OCI-LY7 (cell line): ENCODE measurements around the gene ERBB2. TPM values are rescaled to one million over a fixed set of nuclear protein-coding genes. Genes with fewer than 3 reads are reported as not detected.

Experiments
- BruUV-seq: library from RNA; stranded (reverse); fragments of 400-500 nt; replicated peaks from 2 replicates; lab custom pipeline; 2021; lab: Mats Ljungman, UMichigan
- CTCF ChIA-PET: fragments of 300-600 bp; sonication (Branson Sonifier 250); formaldehyde crosslinking; loops from one replicate; lab custom pipeline; 2022; ENCODE audit warnings: antibody characterized with exemption; ENCODE audit not compliant: unreplicated experiment; lab: Charles Lee
- POLR2A ChIA-PET: fragments of 300-600 bp; sonication (Branson Sonifier 250); formaldehyde crosslinking; loops from one replicate; lab custom pipeline; 2022; ENCODE audit warnings: antibody characterized with exemption; lab: Charles Lee
- DNase-seq: peaks from one replicate; pipeline ENCODE4 v3.0.0-alpha.2; 2015; ENCODE audit warnings: low spot score
- H2AFZ ChIP-seq: fragments of 200-600 bp; sonication (generic), shearing (Covaris generic); 2 replicates; pipeline ENCODE4 v1.6.1; 2014; ENCODE audit warnings: mild to moderate bottlenecking, antibody characterized with exemption, low read length, moderate library complexity
- H3K27ac ChIP-seq: fragments of 200-600 bp; sonication (generic); 2 replicates; pipeline ENCODE4 v1.5.1; 2014; ENCODE audit warnings: mixed run types, low read depth, mild to moderate bottlenecking, moderate library complexity, low read length, inconsistent platforms; ENCODE audit not compliant: poor library complexity, severe bottlenecking
- H3K36me3 ChIP-seq: fragments of 200-600 bp; sonication (generic); 2 replicates; pipeline ENCODE4 v1.6.1; 2014; ENCODE audit warnings: mild to moderate bottlenecking, antibody characterized with exemption, low read length, moderate library complexity, mixed read lengths; ENCODE audit not compliant: insufficient read depth
- H3K4me1 ChIP-seq: fragments of 200-600 bp; sonication (generic); 2 replicates; pipeline ENCODE4 v1.5.1; 2014; ENCODE audit warnings: mild to moderate bottlenecking, low read length; ENCODE audit not compliant: insufficient read depth, poor library complexity, severe bottlenecking
- H3K4me2 ChIP-seq: fragments of 200-600 bp; sonication (generic); 2 replicates; pipeline ENCODE4 v1.6.1; 2014; ENCODE audit warnings: mild to moderate bottlenecking, low read length
- H3K4me3 ChIP-seq: fragments of 200-600 bp; sonication (generic); 2 replicates; pipeline ENCODE4 v1.5.1; 2014; ENCODE audit warnings: mild to moderate bottlenecking, low read depth, low read length; ENCODE audit not compliant: poor library complexity, severe bottlenecking
- H3K79me2 ChIP-seq: fragments of 200-600 bp; sonication (generic); 2 replicates; pipeline ENCODE4 v1.6.1; 2016; ENCODE audit warnings: low read depth, mild to moderate bottlenecking, low read length, moderate library complexity, mixed read lengths; ENCODE audit not compliant: insufficient read depth
- H3K9me2 ChIP-seq: fragments of 200-600 bp; sonication (generic); 2 replicates; pipeline ENCODE4 v1.6.1; 2016; ENCODE audit warnings: mild to moderate bottlenecking, low read length, mixed read lengths; ENCODE audit not compliant: insufficient read depth
- H3K9me3 ChIP-seq: fragments of 200-600 bp; sonication (generic); 2 replicates; pipeline ENCODE4 v1.6.1; 2014; ENCODE audit warnings: mild to moderate bottlenecking, mixed run types, low read length, mixed read lengths
- H4K20me1 ChIP-seq: fragments of 200-600 bp; sonication (generic); 2 replicates; pipeline ENCODE4 v1.6.1; 2014; ENCODE audit warnings: mild to moderate bottlenecking, antibody characterized with exemption, low read length, moderate library complexity, mixed read lengths; ENCODE audit not compliant: insufficient read depth
- EZH2phosphoT487 ChIP-seq: fragments of 200-600 bp; sonication (generic); IDR thresholded peaks from 2 replicates; pipeline ENCODE4 v1.6.1; 2018; ENCODE audit warnings: low read depth, borderline replicate concordance, mild to moderate bottlenecking, mixed run types, antibody characterized with exemption, low read length, moderate library complexity, mixed read lengths
- intact Hi-C: fragments of 100-400 bp; cut with micrococcal nuclease; formaldehyde crosslinking; loops from one replicate; pipeline ENCODE4 v1.10.0; 2022; ENCODE audit not compliant: unreplicated experiment
- total RNA-seq, 2 experiments: library from RNA; depleted of rRNA in 1 of 2; stranded (reverse); fragments of >200 nt in 1 of 2; shearing (Covaris generic) in 1 of 2; gene quantifications; 2 replicates each; pipeline ENCODE4 v1.2.3, GENCODE V29; 2014 to 2022
- TF ChIP-seq, protein P1 (sequence below): fragments of 200-600 bp; sonication (generic); conservative IDR thresholded peaks from 2 replicates; pipeline ENCODE4 v1.5.1; 2014; ENCODE audit warnings: mild to moderate bottlenecking, antibody characterized with exemption, low read length, moderate library complexity, mixed read lengths

Gene ERBB2
- total RNA-seq, 2 experiments from 2014 or later: 6.5 to 11.4 TPM

DNA sequence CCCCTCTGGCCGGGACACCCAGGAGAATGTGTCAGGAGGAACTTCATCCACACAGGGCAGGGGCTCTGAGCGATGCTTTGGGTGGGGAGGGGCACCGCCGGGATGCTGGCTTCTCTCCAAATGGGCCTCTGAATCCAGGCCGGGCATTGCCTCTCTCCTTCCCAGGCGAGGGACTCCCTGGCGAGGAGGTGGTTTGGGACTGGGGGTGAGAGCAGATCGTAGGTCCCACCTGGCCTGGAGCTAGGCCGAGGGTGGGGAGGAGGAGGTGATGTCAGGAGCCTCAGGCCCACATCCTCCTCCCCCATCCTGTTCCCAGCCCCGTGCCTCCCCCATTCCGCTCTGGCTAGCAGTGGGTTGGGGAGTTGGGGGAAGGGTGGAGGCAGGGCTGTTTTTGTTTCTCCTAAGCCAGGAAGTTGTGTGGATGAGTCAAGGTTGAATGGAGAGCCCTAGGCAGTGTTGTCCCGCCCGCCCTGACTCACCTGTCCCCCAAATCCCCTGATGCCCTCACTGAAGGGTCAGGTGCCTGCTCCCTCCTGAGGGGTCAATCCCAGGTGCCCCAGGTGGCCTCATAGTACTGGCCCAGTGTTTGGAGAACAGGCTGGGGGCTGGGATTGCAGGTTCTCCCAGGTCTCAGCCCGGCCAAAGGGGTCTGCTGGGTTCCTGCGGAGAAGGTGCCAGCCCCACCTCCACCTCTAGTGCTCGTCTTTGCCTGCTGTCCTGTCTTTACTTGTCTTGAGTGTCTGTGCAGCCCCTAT is 40.7 kb downstream of the ERBB2 start:
- intact Hi-C loops: no loop called here
- H4K20me1 ChIP-seq: no peaks in the 10 kb centered on the region
- TF ChIP-seq EZH2phosphoT487: no peak
- TF ChIP-seq, protein P1, sequence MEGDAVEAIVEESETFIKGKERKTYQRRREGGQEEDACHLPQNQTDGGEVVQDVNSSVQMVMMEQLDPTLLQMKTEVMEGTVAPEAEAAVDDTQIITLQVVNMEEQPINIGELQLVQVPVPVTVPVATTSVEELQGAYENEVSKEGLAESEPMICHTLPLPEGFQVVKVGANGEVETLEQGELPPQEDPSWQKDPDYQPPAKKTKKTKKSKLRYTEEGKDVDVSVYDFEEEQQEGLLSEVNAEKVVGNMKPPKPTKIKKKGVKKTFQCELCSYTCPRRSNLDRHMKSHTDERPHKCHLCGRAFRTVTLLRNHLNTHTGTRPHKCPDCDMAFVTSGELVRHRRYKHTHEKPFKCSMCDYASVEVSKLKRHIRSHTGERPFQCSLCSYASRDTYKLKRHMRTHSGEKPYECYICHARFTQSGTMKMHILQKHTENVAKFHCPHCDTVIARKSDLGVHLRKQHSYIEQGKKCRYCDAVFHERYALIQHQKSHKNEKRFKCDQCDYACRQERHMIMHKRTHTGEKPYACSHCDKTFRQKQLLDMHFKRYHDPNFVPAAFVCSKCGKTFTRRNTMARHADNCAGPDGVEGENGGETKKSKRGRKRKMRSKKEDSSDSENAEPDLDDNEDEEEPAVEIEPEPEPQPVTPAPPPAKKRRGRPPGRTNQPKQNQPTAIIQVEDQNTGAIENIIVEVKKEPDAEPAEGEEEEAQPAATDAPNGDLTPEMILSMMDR: no peak
- H3K4me2 ChIP-seq: no peak overlapping the region; the same call in 1 of the 2 replicates
- no peaks in the 10 kb centered on the region for H3K9me2 ChIP-seq
- H3K36me3 ChIP-seq: no peaks in the 10 kb centered on the region
- no peak overlapping the region for H3K27ac ChIP-seq
- POLR2A ChIA-PET: no interaction called here
- DNase-seq: no peak
- peaks cover 32% of the 10 kb centered on the region for H3K4me1 ChIP-seq
- no TSS peak for BruUV-seq
- H3K79me2 ChIP-seq: no peaks in the 10 kb centered on the region
- H3K9me3 ChIP-seq: no peaks in the 10 kb centered on the region
- CTCF ChIA-PET: no interaction called here
- peak overlapping the region; percentile 87; the same call in 1 of the 2 replicates for H2AFZ ChIP-seq
- no peak overlapping the region for H3K4me3 ChIP-seq

DNA sequence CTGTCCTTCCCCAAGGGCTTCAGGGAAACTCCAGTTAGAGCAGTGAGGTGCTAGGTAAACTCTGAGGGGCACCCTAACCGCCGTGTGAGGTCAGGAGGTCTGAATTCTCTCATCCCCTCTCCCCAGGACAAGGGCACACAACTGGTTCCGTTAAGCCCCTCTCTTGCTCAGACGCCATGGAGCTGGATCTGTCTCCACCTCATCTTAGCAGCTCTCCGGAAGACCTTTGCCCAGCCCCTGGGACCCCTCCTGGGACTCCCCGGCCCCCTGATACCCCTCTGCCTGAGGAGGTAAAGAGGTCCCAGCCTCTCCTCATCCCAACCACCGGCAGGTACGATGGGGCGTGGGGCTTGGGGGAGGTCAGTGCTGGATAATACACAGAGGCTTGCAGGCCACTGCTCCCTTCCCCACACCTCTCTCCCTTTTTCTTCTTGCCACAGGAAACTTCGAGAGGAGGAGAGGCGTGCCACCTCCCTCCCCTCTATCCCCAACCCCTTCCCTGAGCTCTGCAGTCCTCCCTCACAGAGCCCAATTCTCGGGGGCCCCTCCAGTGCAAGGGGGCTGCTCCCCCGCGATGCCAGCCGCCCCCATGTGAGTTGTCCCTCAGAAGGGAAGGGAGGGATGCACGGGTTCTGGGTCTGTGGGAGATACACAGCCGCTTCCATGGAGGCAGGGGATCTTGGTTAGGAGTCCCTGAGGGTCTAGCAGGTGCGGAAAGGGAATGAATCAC is 42.4 kb downstream of the ERBB2 start:
- TF ChIP-seq, protein P1: no peak
- TF ChIP-seq EZH2phosphoT487: no peak
- H4K20me1 ChIP-seq: no peaks in the 10 kb centered on the region
- BruUV-seq: no TSS peak
- no peak overlapping the region for H3K4me2 ChIP-seq
- DNase-seq: no peak
- CTCF ChIA-PET: no interaction called here
- POLR2A ChIA-PET: no interaction called here
- no peaks in the 10 kb centered on the region for H3K79me2 ChIP-seq
- no peak overlapping the region for H3K4me3 ChIP-seq
- no peaks in the 10 kb centered on the region for H3K36me3 ChIP-seq
- intact Hi-C loops: no loop called here
- H3K4me1 ChIP-seq: peaks cover 32% of the 10 kb centered on the region
- H3K27ac ChIP-seq: no peak overlapping the region
- H2AFZ ChIP-seq: no peak overlapping the region
- H3K9me2 ChIP-seq: no peaks in the 10 kb centered on the region
- no peaks in the 10 kb centered on the region for H3K9me3 ChIP-seq
